HCT116 (cell line): ENCODE measurements around the gene MGST2. TPM values are rescaled to one million over a fixed set of nuclear protein-coding genes. Genes with fewer than 3 reads are reported as not detected.
A peak's percentile ranks its signal among the peaks of the same experiment; 100 is the strongest.

Experiments used
- ATAC-seq: fragments of 200-7000 bp; cut with Tn5 transposase; 2 replicates; pipeline ENCODE4 v1.9.1; 2020; ENCODE audit warnings: mild to moderate bottlenecking, moderate library complexity
- BruUV-seq: library from RNA; stranded (reverse); fragments of 400-500 nt; replicated peaks from 2 replicates; lab custom pipeline; 2021; lab: Mats Ljungman, UMichigan
- CTCF ChIA-PET: fragments of 300-600 bp; sonication (Branson Sonifier 250); formaldehyde crosslinking; loops from one replicate; lab custom pipeline; 2021; ENCODE audit warnings: antibody characterized with exemption; lab: Charles Lee
- POLR2A ChIA-PET: fragments of 300-600, 350-600 bp; sonication (Branson Sonifier 250); formaldehyde crosslinking; loops from one replicate; lab custom pipeline; 2021; ENCODE audit warnings: antibody characterized with exemption; lab: Charles Lee
- RAD21 ChIA-PET, 2 experiments: fragments of 300-600 bp; sonication (Branson Sonifier 250); formaldehyde crosslinking; loops; one replicate each; lab custom pipeline; 2023; ENCODE audit warnings: low total read pairs in 2 of 2; ENCODE audit not compliant: uncharacterized antibody in 2 of 2, unreplicated experiment in 2 of 2, low non-redundant PET in 1 of 2; lab: Charles Lee
- DNase-seq: peaks from one replicate; pipeline ENCODE4 v3.0.0-alpha.2; 2010; ENCODE audit warnings: low read depth, low spot score
- H2AFZ ChIP-seq: fragments of 200-600 bp; shearing (Covaris generic), sonication (generic); 2 replicates; pipeline ENCODE4 v1.6.1; 2017; ENCODE audit warnings: low read depth, mixed run types, mixed read lengths, antibody characterized with exemption, low read length; ENCODE audit not compliant: poor library complexity, severe bottlenecking
- H3K27ac ChIP-seq: 2 replicates; pipeline ENCODE4 v1.5.1; 2012; ENCODE audit warnings: low read depth, low read length
- H3K27me3 ChIP-seq: fragments of 200-600 bp; sonication (generic); 2 replicates; pipeline ENCODE4 v1.6.1; 2016; ENCODE audit warnings: mixed run types, low read length, mixed read lengths; ENCODE audit not compliant: insufficient read depth
- H3K36me3 ChIP-seq, 2 experiments: fragments of 200-500 bp in 1 of 2; fragments of 200-600 bp in 1 of 2; sonication (Bioruptor generic) in 1 of 2; sonication (generic) in 1 of 2; 2 replicates each; pipeline versions ENCODE4 v1.5.1 to v1.6.1; 2014 to 2016; ENCODE audit warnings: low read length in 2 of 2, inconsistent platforms in 1 of 2, mixed read lengths in 1 of 2, mixed run types in 1 of 2; ENCODE audit not compliant: insufficient read depth in 2 of 2, control insufficient read depth in 1 of 2
- H3K4me1 ChIP-seq, 2 experiments: fragments of 200-600 bp in 1 of 2; sonication (generic) in 1 of 2; 2 replicates each; pipeline versions ENCODE4 v1.5.1 to v1.6.1; 2012 to 2017; ENCODE audit warnings: low read length in 2 of 2, inconsistent platforms in 1 of 2, mild to moderate bottlenecking in 1 of 2, mixed read lengths in 1 of 2, mixed run types in 1 of 2, moderate library complexity in 1 of 2; ENCODE audit not compliant: insufficient read depth in 2 of 2, control insufficient read depth in 1 of 2
- H3K4me2 ChIP-seq: fragments of 200-600 bp; sonication (generic); 2 replicates; pipeline ENCODE4 v1.6.1; 2017; ENCODE audit warnings: mixed run types, low read length, mixed read lengths
- H3K4me3 ChIP-seq, 2 experiments: fragments of 200-600 bp in 1 of 2; sonication (generic) in 1 of 2; replicated peaks in 1 of 2; 2 replicates each; pipeline ENCODE4 v1.5.1; 2011 to 2016; ENCODE audit warnings: low read length in 2 of 2, control low read depth in 1 of 2, low read depth in 1 of 2, mild to moderate bottlenecking in 1 of 2, mixed read lengths in 1 of 2, mixed run types in 1 of 2
- H3K79me2 ChIP-seq: fragments of 200-600 bp; sonication (generic); 2 replicates; pipeline ENCODE4 v1.6.1; 2017; ENCODE audit warnings: mild to moderate bottlenecking, mixed run types, low read length, moderate library complexity, mixed read lengths; ENCODE audit not compliant: insufficient read depth
- H3K9ac ChIP-seq: fragments of 200-600 bp; sonication (generic); 2 replicates; pipeline ENCODE4 v1.6.1; 2016; ENCODE audit warnings: low read length, mixed read lengths
- H3K9me2 ChIP-seq: fragments of 200-600 bp; sonication (generic), shearing (Covaris generic); 2 replicates; pipeline ENCODE4 v1.6.1; 2017; ENCODE audit warnings: mixed run types, mild to moderate bottlenecking, moderate library complexity; ENCODE audit not compliant: insufficient read depth
- H3K9me3 ChIP-seq, 2 experiments: fragments of 200-500 bp in 1 of 2; fragments of 200-600 bp in 1 of 2; sonication (Bioruptor generic) in 1 of 2; sonication (generic) in 1 of 2; 2 replicates each; pipeline ENCODE4 v1.6.1; 2014 to 2017; ENCODE audit warnings: low read length in 2 of 2, mixed read lengths in 2 of 2, inconsistent platforms in 1 of 2, low read depth in 1 of 2, mild to moderate bottlenecking in 1 of 2, mixed run types in 1 of 2, moderate library complexity in 1 of 2; ENCODE audit not compliant: control insufficient read depth in 1 of 2, insufficient read depth in 1 of 2
- H4K20me1 ChIP-seq: fragments of 200-600 bp; sonication (generic), shearing (Covaris generic); 2 replicates; pipeline ENCODE4 v1.6.1; 2017; ENCODE audit warnings: mixed run types, mild to moderate bottlenecking, moderate library complexity; ENCODE audit not compliant: insufficient read depth
- CBX3 ChIP-seq: IDR thresholded peaks from 2 replicates; pipeline ENCODE4 v1.6.1; 2012; ENCODE audit warnings: low read depth
- CTCF ChIP-seq, 3 experiments: fragments of 200-600 bp in 1 of 3; sonication (generic) in 1 of 3; IDR thresholded peaks in 2 of 3; conservative IDR thresholded peaks in 1 of 3; 2 replicates each; pipeline ENCODE4 v1.5.1; 2012 to 2017; ENCODE audit warnings: low read depth in 2 of 3, low read length in 2 of 3, antibody characterized with exemption in 1 of 3, borderline replicate concordance in 1 of 3, control low read depth in 1 of 3, mild to moderate bottlenecking in 1 of 3, mixed read lengths in 1 of 3, mixed run types in 1 of 3, moderate library complexity in 1 of 3; ENCODE audit not compliant: insufficient read depth in 1 of 3
- ELF1 ChIP-seq: IDR thresholded peaks from 2 replicates; pipeline ENCODE4 v1.6.1; 2012; ENCODE audit warnings: low read depth, borderline replicate concordance
- RAD21 ChIP-seq: IDR thresholded peaks from 2 replicates; pipeline ENCODE4 v1.6.1; 2012; ENCODE audit warnings: low read depth, mild to moderate bottlenecking
- REST ChIP-seq: IDR thresholded peaks from 2 replicates; pipeline ENCODE4 v1.6.1; 2012; ENCODE audit warnings: low read depth
- SIN3A ChIP-seq: IDR thresholded peaks from 2 replicates; pipeline ENCODE4 v1.6.1; 2012; ENCODE audit warnings: low read depth
- SRF ChIP-seq: IDR thresholded peaks from 2 replicates; pipeline ENCODE4 v1.6.1; 2012; ENCODE audit warnings: low read depth
- ZBTB33 ChIP-seq: IDR thresholded peaks from 2 replicates; pipeline ENCODE4 v1.6.1; 2011; ENCODE audit warnings: mild to moderate bottlenecking, low read length, moderate library complexity; ENCODE audit not compliant: insufficient replicate concordance; ENCODE audit errors: extremely low read depth
- intact Hi-C: fragments of 100-400 bp; cut with micrococcal nuclease; formaldehyde crosslinking; loops from 2 replicates; pipeline ENCODE4 v1.10.0; 2022
- total RNA-seq: library from RNA; stranded (reverse); gene quantifications from one replicate; pipeline ENCODE4 v1.2.1, GENCODE V29; 2021; ENCODE audit not compliant: unreplicated experiment

Gene MGST2
- total RNA-seq, 1 experiment from 2014 or later, result 24.3 TPM

GRCh38 chr4:139651282-139652194 lies 14.1 kb upstream of the MGST2 start:
- peak; percentile 77 for DNase-seq
- Histone ChIP-seq H3K9me3 (no peaks in the 10 kb centered on the region), H3K79me2 (no peaks in the 10 kb centered on the region), H3K9me2 (no peaks in the 10 kb centered on the region), H3K4me3 (no peak overlapping the region), H3K27me3 (no peaks in the 10 kb centered on the region), H2AFZ (peak overlapping the region; percentile 92), H3K4me2 (peak overlapping the region; percentile 33), H3K27ac (no peak overlapping the region), H3K4me1 (peaks cover 0 to 8% of the 10 kb centered on the region in 2 experiments; a peak in 3 of 4 replicates), H4K20me1 (no peaks in the 10 kb centered on the region), H3K36me3 (no peaks in the 10 kb centered on the region), H3K9ac (no peak overlapping the region)
- ChIA-PET RAD21 (interaction anchor here (1.2 to 1.6 kb wide), 2 partner anchors 48 kb away, joined by 3 to 5 read pairs; no protein-coding TSS in a partner anchor), CTCF (interaction anchor here (0.8 to 3.0 kb wide), 7 partner anchors 10 to 621 kb away, joined by 3 to 26 read pairs (median 3); no protein-coding TSS in a partner anchor), POLR2A (interaction anchor here (1.1 kb wide), 1 partner anchor 49 kb away, joined by 3 read pairs; no protein-coding TSS in a partner anchor)
- TF ChIP-seq RAD21, result peak; percentile 81
- no peak for TF ChIP-seq ZBTB33
- TF ChIP-seq ELF1, result no peak
- no peak for TF ChIP-seq CBX3
- TF ChIP-seq SIN3A, result no peak
- TF ChIP-seq CTCF (IDR thresholded peaks at IDR 0.05 in 2 of 3, conservative IDR thresholded peaks at IDR 0.05 in 1 of 3; ENCODE audit: borderline replicate concordance in 1 of 3, insufficient read depth in 1 of 3, low read depth in 2 of 3, low read length in 2 of 3), result peak; percentile 88 to 92 (median 91)
- no peak for TF ChIP-seq SRF
- no peak for TF ChIP-seq REST
- peak; percentile 86 for ATAC-seq
- BruUV-seq, result no TSS peak
- intact Hi-C loops, result loop anchor here (1.0 to 10.0 kb wide), 4 partner anchors 48 to 469 kb away; no protein-coding TSS in a partner anchor
